Testis (tissue), 3 donors: ENCODE results near the gene SLC22A12. TPM values are rescaled to one million over a fixed set of nuclear protein-coding genes. Genes with fewer than 3 reads are reported as not detected.
"Not testable (repeated sequence)": the region's sequence is repeated elsewhere in the genome, so short reads cannot be mapped to it uniquely, and the experiment has no call there.

Experiments used
- DNase-seq: peaks from one replicate; pipeline ENCODE4 v3.0.0-alpha.2; 2019
- H3K27ac ChIP-seq, 2 donors: fragments of 200-600 bp; sonication (generic); one replicate each; pipeline ENCODE4 v1.5.1; 2019
- H3K27me3 ChIP-seq: fragments of 200-600 bp; sonication (generic); one replicate; pipeline ENCODE4 v1.5.1; 2019
- H3K36me3 ChIP-seq: fragments of 200-600 bp; sonication (generic); one replicate; pipeline ENCODE4 v1.5.1; 2017; ENCODE audit warnings: low read depth; ENCODE audit errors: missing control alignments
- H3K4me1 ChIP-seq: fragments of 200-600 bp; sonication (generic); one replicate; pipeline ENCODE4 v1.5.1; 2019
- H3K4me3 ChIP-seq, 2 donors: fragments of 200-600 bp; sonication (generic); one replicate each; pipeline ENCODE4 v1.5.1; 2017 to 2019
- H3K9me3 ChIP-seq: fragments of 200-600 bp; sonication (generic); one replicate; pipeline ENCODE4 v1.5.1; 2017
- POLR2A ChIP-seq: fragments of 450-650 bp; IDR thresholded peaks from one replicate; pipeline ENCODE4 v1.6.1; 2017; ENCODE audit warnings: antibody characterized with exemption, mild to moderate bottlenecking, moderate library complexity
- WGBS, 2 donors: methylation state at CpG; one replicate each; pipeline ENCODE4 v1.1.5; 2018; 5-methylcytosine and 5-hydroxymethylcytosine counted together
- intact Hi-C: fragments of 100-400 bp; cut with DNase I; formaldehyde crosslinking; loops from one replicate; pipeline ENCODE4 v1.15.1; 2023; ENCODE audit warnings: low total_unique reads
- polyA plus RNA-seq: library from polyadenylated mRNA; stranded (reverse); fragments of 350-450 nt; fragmentation: Illumina TruSeq; extraction: RNeasy Lipid Tissue Mini Kit (QIAGEN cat#74804); gene quantifications from one replicate; pipeline ENCODE4 v1.2.3, GENCODE V29; 2014; ENCODE audit warnings: low read depth, low replicate concordance; ENCODE audit not compliant: insufficient read depth
- total RNA-seq, 2 donors: library from RNA; depleted of rRNA; stranded (reverse); fragments of >200 nt; gene quantifications; one replicate each; pipeline ENCODE4 v1.2.3, GENCODE V29; 2016
- TF ChIP-seq, protein P1 (sequence below), 3 experiments: fragments of 450-650 bp in 2 of 3; fragments of 200-600 bp in 1 of 3; sonication (generic) in 1 of 3; IDR thresholded peaks; one replicate each; pipeline ENCODE4 v1.5.1; 2016 to 2019; ENCODE audit warnings: antibody characterized with exemption in 3 of 3, mild to moderate bottlenecking in 2 of 3, moderate library complexity in 1 of 3

The SLC22A12 gene
- total and polyA plus RNA-seq, 3 donors from 2014 or later, result not detected

DNA sequence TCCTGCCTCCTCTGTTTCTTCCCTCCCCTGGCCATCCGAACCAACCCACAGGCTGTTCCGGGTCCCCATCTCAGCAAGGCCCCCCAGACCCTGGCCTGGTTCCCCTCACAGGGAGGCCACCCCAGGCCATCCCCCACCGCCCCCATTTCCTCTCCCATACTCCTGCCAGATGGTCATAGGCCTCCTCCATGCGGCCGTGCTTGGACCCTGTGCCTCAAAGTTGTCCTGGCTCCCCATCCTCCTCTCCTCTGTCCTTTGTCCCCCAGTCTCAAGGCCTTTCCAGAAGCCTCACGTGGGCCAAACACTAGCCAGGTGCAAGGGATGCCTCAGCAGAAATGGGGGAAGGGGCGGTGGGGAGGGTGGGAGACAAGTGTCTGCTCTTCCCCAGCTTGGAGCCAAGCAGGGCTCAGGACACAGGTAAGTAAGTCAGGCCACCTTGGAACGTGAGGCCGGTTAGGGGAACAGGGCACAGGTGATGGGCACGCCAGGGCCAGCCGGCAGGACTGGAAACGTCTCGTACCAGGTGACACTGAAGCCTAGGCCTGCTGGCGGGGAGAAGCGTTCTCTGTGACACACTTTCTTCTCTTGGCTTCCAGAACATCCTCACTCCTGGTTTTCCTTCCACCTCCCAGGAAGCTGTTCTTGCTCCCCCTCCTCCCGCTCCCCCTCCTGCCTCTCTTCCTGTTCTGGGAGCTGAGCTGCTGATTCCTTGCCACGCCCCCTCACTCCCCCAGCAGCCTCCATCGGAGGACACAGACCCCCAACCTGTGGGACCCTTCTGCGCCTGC, 31.5 kb upstream of the SLC22A12 start:
- peaks cover 19% of the 10 kb centered on the region for H3K4me1 ChIP-seq
- intact Hi-C loops, result no loop called here
- H3K4me3 ChIP-seq, result no peak overlapping the region
- H3K9me3 ChIP-seq, result no peaks in the 10 kb centered on the region
- no peaks in the 10 kb centered on the region for H3K27me3 ChIP-seq
- no peak for DNase-seq
- WGBS, 2 donors, result 65 to 75% methylated on average over 14 to 19 of the region's 19 CpGs
- TF ChIP-seq, protein P1, sequence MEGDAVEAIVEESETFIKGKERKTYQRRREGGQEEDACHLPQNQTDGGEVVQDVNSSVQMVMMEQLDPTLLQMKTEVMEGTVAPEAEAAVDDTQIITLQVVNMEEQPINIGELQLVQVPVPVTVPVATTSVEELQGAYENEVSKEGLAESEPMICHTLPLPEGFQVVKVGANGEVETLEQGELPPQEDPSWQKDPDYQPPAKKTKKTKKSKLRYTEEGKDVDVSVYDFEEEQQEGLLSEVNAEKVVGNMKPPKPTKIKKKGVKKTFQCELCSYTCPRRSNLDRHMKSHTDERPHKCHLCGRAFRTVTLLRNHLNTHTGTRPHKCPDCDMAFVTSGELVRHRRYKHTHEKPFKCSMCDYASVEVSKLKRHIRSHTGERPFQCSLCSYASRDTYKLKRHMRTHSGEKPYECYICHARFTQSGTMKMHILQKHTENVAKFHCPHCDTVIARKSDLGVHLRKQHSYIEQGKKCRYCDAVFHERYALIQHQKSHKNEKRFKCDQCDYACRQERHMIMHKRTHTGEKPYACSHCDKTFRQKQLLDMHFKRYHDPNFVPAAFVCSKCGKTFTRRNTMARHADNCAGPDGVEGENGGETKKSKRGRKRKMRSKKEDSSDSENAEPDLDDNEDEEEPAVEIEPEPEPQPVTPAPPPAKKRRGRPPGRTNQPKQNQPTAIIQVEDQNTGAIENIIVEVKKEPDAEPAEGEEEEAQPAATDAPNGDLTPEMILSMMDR (IDR thresholded peaks at IDR 0.05), result no peak
- no peak for TF ChIP-seq POLR2A
- H3K36me3 ChIP-seq, result no peaks in the 10 kb centered on the region
- H3K27ac ChIP-seq, result no peak overlapping the region

DNA sequence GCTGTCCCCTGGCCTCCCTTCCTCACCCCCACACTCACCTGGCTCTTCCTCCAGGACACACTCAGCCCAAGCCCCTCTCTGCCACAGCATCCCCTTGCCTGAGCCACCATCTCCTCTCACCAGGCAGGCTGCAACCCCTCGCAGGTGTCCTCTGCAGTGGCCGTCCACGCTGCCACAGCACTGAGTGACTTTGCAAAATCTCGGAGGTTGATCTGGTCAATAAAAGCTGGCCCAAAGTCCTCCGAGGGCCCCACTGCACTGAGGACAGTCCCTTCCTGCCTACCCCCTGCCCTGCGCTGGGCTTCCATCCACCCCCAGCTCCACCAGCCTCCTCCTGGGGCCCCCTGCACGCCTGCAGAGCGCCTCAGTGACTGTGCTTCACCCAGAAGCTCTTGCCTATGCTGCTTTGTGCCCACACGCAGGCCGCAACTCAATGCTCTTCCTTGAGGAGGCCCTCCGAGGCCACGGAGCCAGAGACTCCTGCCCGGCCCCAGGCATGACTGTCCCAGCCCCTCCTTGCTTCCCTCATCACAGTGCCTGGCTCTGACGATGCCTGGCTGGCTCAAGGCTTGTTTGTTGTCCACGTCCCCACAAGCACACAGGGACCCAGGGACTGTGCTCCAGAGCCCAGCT, 30.8 kb upstream of the SLC22A12 start:
- H3K4me3 ChIP-seq, result no peak overlapping the region
- peaks cover 11% of the 10 kb centered on the region for H3K4me1 ChIP-seq
- H3K27ac ChIP-seq, result no peak overlapping the region
- intact Hi-C loops, result no loop called here
- 74 to 82% methylated on average over 14 to 15 of the region's 15 CpGs for WGBS, 2 donors
- no peaks in the 10 kb centered on the region for H3K27me3 ChIP-seq
- no peaks in the 10 kb centered on the region for H3K9me3 ChIP-seq
- no peaks in the 10 kb centered on the region for H3K36me3 ChIP-seq
- TF ChIP-seq, protein P1 (IDR thresholded peaks at IDR 0.05), result no peak
- TF ChIP-seq POLR2A, result no peak
- no peak for DNase-seq

DNA sequence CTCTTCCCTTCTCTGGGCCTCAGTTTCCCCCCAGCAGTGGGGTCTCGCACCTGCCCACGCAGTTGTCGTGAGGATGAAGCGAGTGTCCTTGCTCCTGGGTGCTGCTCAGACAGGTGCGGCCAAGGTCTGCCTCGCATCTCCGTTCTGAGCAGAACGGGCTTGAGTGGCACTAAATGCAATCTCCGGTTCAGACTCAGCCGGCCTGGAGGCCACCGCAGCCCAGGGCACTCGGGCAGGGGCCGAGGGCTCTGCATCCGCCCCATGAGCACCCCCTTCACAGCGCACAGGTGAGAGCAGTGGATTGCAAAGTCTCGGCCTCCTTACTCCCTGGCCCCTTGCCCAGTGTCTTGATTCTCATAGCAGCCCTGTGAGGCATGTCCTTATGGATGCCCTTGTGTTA, 30.1 kb upstream of the SLC22A12 start:
- 91 to 93% methylated on average over 16 of the region's 16 CpGs for WGBS, 2 donors
- no peak for DNase-seq
- peaks cover 8% of the 10 kb centered on the region for H3K4me1 ChIP-seq
- TF ChIP-seq, protein P1 (IDR thresholded peaks at IDR 0.05), result no peak
- no peak for TF ChIP-seq POLR2A
- H3K9me3 ChIP-seq, result no peaks in the 10 kb centered on the region
- no peaks in the 10 kb centered on the region for H3K27me3 ChIP-seq
- H3K4me3 ChIP-seq, result no peak overlapping the region
- no peaks in the 10 kb centered on the region for H3K36me3 ChIP-seq
- no peak overlapping the region for H3K27ac ChIP-seq
- intact Hi-C loops, result no loop called here

DNA sequence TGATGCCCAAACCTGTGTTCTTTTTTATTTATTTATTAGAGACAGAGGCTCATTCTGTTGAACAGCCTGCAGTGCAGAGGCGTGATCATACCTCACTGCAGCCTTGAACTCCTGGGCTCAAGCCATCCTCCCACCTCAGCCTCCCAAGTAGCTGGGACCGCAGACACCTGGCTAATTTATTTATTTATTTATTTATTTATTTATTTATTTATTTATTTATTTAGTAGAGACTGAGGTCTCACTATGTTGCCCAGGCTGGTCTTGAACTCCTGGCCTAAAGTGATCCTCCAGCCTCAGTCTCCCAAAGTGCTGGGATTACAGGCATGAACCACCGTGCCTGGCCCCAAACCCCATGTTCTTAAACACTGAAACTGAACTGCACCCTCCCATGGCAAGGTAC, 29.6 kb upstream of the SLC22A12 start:
- DNase-seq, H3K4me3 ChIP-seq, H3K27me3 ChIP-seq, H3K4me1 ChIP-seq, H3K36me3 ChIP-seq, H3K9me3 ChIP-seq, intact Hi-C loops, H3K27ac ChIP-seq: not testable (repeated sequence)
- WGBS, 2 donors, result 85 to 88% methylated on average over 3 of the region's 3 CpGs

DNA sequence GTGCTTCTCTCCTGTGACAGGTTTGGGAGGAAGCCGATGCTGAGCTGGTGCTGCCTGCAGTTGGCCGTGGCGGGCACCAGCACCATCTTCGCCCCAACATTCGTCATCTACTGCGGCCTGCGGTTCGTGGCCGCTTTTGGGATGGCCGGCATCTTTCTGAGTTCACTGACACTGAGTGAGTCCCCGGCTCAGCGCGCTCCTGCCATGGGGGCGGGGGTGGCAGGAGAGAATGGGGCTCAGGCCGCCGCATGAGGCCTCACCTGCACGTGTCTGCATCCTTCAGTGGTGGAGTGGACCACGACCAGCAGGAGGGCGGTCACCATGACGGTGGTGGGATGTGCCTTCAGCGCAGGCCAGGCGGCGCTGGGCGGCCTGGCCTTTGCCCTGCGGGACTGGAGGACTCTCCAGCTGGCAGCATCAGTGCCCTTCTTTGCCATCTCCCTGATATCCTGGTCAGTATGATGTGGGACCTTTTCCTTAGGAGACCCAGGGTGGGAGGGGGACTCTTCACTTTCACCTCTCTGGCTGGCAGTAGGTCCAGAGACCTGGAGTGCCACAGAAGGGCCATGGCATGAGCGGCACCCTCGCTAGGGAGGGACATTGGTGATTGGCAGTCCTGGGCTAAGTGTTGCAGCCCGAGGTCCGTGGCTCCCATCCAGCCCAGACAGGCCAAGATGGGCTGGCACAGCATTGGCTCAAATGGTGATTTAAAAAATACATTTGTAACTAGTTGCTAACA, 28.9 kb upstream of the SLC22A12 start:
- Histone ChIP-seq H3K36me3 (no peaks in the 10 kb centered on the region), H3K4me3 (no peak overlapping the region), H3K9me3 (no peaks in the 10 kb centered on the region), H3K4me1 (peaks cover 15% of the 10 kb centered on the region), H3K27ac (no peak overlapping the region), H3K27me3 (no peaks in the 10 kb centered on the region)
- intact Hi-C loops, result no loop called here
- TF ChIP-seq POLR2A, result no peak
- TF ChIP-seq, protein P1 (IDR thresholded peaks at IDR 0.05), result no peak
- DNase-seq, result no peak
- WGBS, 2 donors, result 89 to 91% methylated on average over 3 to 24 of the region's 29 CpGs
